ENCODE results near the gene ATP5ME.
"Not testable (repeated sequence)": the region's sequence is repeated elsewhere in the genome, so short reads cannot be mapped to it uniquely, and the experiment has no call there.

The ATP5ME gene

DNA sequence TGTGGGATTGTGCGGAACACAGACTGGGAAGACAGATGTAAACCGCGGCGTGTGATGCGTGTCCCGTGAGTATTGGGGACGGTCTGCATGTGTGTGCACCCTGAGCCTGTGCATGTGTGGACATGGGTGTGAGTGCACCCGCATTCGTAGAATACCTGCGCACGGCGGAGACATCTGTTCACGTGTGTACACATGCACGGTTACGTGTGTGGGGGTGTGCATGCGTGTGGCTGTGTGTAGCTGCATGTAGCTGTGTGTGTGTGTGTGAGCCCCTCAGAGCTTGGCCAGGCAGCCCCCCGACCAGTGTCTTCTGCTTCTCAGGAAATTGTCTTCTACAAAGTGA lies 19.6 kb downstream of the ATP5ME start:
- DNase-seq (ENCODE audit: low spot score): no peak

DNA sequence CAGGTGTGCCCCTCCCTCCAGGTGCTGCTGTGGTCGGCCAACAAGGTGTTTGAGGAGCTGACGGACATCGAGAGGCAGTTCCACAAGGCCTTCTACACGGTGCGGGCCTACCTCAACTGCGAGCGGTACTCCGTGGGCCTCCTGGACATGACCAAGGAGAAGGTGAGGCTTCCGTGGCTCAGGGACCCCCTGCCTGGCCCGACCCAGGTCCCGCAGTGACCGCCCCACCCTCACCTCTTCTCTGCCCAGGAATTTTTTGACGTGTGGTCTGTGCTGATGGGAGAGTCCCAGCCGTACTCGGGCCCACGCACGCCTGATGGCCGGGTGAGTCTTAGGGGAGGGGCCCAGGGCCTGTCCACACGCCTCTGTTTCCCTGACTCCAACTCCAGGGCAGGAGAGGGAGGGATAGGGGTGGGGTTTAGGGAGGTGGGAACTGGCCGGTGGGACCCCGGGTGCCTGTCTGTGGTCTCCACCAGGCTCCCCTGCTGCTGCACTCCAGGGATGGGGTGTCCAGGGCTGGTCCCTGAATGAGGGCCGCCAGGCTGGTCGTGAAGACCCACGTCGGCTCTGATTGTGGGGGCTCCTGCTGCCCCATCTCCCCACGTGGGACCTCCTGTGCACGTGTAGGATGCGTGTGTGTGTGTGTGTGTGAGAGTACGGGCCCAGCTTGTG lies 20.1 kb downstream of the ATP5ME start:
- no peak for DNase-seq (ENCODE audit: low spot score)

DNA sequence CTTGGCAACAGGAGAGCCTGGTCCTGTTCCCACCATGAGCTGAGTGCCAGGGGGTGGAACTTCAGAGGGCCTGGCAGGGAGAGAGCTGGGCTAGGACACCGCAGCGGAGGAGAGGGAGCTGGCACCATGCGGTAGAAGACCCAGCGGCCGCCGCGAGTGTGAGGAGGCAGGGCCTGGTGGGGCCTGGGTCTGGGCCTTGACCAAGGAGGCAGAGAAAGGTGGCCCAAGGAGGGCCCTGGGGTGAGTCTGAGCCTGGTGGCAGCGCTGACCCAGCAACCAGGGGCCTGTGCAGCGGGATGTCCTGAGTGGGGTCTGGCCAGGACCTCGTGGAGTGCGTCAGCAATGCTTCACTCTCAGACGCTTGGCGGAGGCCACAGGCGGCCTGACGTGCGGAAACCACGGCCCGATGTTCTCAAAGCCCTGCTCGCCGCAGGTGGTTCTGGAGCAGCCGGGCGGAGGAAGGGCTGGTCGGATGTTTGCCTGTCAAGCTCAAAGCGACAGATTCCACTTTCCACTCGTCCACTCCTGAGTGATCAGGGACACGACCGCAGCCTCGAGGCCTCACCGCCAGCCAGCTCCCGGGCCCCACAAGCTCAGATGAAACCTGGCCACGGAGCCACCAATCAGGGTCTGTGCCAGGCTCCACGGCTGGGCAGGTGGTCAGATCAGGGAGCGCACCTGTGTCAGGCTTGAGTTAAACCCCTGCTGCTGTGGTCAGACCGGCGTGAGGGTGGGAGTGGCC lies 20.8 kb downstream of the ATP5ME start:
- no peak for DNase-seq (ENCODE audit: low spot score)

DNA sequence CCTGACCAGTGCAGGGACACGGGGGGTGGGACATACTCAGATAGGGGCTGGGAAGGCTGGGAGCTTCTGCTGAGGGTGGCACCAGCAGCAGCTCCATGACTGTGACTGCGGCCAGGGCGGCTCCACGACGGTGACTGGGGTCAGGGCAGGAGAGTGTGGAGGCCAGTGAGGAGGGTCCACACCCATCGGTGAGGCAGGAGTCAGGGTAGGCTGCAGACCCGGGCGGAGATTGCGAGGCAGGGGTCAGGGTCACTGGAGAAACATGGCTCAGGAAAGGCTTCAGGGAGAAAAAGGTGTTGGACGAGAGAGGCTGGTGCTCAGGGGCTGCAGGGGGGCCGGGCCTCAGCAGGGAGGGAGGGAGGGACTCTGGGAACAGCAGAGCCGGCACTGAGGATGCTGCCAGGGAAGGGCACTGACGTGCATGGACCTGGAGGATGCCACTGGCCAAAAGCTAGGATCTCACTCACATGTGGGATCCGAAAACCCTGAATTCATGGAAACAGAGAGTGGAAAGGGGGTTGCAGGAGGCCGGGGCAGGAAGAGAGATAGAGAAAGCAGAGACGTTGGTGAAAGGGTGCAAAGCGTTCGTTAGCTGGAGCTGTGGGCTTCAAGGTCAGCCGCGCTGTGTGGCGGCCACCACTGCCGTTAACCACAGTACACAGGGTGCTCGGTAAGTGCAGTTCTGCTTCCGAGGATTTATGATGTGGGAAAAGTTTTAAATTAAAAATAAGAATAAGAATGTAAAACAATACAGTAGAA lies 22.0 kb downstream of the ATP5ME start:
- DNase-seq (ENCODE audit: low spot score): no peak

DNA sequence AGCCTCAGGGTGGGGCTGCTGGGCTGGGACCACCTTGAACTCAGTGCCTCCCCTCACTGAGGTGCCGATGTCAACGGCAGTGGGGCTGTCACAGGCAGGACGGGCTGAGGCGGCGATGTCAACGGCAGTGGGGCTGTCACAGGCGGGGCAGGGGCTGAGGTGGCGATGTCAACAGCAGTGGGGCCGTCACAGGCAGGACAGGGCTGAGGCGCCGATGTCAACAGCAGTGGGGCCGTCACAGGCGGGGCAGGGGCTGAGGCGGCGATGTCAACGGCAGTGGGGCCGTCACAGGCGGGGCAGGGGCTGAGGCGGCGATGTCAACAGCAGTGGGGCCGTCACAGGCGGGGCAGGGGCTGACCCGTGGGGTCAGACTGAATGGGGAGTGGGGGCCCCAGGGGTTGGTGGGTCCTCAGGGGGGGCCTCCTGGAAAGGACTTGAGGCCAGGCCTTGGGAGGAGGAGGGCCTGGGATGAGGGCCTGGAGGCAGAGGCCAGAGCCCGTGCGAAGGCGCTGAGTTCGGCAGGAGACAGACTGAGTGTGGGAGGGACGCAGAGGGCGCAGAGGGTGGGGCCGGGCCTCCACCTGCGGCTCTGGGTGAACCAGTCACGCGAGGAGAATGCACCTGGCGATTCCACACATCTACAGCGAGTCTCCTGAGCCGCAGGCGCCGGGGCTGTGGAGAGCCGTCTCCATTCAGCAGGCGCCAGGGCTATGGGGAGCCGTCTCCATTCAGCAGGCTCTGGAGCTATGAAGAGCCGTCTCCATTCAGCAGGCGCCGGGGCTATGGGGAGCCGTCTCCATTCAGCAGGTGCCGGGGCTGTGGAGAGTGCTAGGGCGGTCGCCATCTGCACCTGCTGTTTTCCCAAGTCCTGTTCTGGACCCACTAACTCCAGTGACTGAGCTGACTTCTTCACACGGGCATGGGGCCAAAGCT lies 22.9 kb downstream of the ATP5ME start:
- no peak for DNase-seq (ENCODE audit: low spot score)

DNA sequence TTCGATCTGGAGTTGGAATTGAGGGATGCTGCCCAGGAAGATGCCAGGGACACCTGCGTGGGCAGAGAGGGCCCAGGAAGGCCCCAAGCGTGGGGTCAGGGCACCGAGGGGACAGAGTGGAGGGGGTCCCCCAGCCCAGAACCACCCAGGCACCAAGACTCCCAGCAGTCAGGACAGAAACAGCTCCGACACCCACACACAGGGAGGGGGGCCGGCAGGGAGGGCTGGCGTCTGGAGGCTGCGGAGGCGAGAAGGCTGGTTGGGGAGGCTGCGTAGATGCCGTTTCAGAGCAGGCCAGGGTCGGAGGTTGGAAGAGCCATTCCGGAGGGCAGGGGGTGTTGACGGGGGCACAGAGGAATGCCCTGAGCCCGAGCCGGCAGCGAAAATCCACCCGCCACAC lies 23.6 kb downstream of the ATP5ME start:
- no peak for DNase-seq (ENCODE audit: low spot score)

DNA sequence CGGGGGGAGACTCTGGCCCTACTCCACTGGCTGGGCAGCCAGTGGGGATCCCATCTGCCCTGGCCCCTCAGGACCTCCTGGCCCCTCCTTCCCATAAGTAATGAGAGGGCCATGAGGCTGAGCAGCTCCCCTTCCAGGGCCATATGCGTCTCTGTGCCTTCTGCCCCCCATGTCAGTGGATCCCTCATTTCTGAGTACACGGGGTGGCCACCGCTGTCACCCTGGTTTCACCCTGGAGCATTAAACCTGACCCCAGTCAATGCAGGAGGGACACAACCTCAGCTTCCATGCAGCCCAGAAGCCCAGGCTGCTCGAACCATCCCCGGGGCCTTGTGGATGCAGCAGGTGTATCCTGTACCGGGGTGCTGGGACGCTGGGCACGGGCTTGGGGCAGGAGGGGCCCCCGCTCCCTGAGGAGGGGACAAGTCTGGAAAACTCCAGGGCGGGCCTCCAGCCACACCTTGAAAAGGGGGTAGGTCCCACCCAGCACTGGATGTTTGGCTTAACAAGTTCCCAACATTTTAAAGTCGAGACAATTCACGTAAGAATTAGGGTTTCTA lies 24.2 kb downstream of the ATP5ME start:
- DNase-seq (ENCODE audit: low spot score): no peak

DNA sequence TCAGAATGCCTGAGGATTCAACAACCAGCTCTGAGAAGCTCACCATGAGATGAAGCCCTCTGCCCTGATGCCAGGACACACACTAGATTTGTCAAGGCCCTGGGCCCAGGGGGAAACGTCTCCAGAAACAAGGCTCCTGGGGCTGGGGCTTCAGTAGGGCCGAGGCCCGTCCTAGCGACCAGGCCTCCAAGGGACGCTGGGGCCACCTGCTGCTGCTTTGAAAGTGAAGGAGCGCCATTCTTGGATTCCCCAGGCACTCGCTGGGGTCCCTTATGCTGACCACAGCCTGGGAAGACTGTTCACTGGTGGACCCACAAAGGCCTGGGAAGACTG lies 24.8 kb downstream of the ATP5ME start:
- no peak for DNase-seq (ENCODE audit: low spot score)

DNA sequence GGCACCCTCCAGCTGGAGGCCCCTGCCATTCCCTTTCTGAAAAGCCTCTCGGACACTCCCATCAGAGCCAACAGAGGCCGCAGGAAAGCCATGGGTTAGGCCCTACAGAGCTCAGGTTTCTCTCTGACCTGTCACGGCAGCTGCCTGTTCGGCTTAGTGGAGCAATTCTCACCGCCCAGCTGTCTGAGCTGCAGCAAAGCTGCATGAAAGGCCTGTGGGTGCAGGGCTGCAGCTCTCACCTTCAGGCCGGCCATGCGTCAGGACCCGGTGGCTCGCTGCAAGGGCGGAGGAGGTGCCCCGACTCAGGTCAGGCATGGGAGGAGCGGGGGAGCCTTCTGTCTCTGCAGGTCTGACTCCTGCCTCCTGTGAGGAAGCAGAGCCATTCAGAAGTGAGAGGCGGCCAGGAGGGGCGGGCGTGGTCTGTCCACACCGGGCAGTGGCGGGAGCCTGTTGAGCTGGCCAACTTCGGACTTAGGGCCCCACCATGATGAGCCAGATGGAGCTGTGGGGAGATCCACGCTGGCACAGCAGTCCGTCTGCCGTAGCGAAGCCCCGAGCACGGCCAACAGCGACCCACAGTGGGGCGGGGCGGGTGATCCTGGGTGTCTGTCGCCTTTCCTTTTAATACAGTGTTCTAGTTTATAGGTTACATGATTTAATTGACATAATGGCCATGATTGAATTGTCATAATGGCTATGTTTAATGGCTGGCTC lies 25.3 kb downstream of the ATP5ME start:
- no peak for DNase-seq (ENCODE audit: low spot score)

DNA sequence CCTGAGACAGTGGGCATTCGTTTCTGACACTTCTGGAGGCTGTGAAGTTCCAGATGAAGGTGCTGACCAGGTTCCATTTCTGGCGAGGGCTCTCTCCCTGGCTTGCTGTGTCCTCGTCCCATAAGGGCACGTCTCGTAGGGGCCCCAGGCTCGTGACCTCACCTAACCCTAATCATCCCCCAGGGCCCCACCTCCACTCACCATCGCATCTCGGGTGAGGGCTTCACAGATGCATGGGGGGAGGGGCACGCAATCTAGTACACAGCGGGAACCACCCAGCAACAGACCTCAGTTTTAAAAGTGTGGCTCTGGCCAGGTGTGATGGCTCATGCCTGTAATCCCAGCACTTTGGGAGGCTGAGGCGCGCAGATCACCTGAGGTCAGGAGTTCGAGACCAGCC lies 26.6 kb downstream of the ATP5ME start:
- DNase-seq (ENCODE audit: low spot score): no peak

DNA sequence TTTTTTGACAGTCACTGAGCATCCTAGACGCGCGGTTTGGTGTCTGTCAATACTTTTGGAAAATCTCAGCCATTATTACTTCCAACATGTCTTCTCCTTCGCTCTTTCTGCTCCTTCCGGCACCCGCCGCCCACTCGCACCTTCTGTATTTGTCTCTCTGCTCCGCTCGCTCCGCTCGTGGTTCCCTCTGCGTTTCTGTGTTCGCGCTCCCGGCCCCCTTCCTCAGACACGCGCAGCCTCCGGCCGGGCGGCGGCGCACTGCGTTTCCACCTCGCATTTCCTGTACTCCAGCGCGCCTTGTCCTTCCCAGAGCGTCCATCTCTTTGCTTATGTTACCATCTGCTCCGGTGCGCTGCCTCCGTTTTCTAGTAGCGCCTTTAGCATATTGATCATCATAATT lies 27.6 kb downstream of the ATP5ME start:
- no peak for DNase-seq (ENCODE audit: low spot score)

DNA sequence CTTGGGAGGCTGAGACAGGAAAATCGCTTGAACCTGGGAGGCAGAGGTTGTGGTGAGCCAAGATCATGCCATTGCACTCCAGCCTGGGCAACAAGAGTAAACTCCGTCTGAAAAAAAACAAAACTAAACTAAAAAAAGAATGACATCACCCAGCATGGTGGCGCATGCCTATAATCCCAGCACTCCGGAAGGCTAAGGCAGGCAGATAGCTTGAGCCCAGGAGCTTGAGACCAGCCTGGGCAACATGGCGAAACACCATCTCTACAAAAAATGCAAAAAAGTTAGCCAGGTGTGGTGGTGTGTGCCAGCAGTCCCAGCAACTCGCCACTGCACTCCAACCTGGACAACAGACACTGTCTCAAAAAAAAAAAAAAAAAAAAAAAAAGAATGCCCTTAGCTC lies 31.7 kb downstream of the ATP5ME start:
- DNase-seq (ENCODE audit: low spot score): not testable (repeated sequence)

DNA sequence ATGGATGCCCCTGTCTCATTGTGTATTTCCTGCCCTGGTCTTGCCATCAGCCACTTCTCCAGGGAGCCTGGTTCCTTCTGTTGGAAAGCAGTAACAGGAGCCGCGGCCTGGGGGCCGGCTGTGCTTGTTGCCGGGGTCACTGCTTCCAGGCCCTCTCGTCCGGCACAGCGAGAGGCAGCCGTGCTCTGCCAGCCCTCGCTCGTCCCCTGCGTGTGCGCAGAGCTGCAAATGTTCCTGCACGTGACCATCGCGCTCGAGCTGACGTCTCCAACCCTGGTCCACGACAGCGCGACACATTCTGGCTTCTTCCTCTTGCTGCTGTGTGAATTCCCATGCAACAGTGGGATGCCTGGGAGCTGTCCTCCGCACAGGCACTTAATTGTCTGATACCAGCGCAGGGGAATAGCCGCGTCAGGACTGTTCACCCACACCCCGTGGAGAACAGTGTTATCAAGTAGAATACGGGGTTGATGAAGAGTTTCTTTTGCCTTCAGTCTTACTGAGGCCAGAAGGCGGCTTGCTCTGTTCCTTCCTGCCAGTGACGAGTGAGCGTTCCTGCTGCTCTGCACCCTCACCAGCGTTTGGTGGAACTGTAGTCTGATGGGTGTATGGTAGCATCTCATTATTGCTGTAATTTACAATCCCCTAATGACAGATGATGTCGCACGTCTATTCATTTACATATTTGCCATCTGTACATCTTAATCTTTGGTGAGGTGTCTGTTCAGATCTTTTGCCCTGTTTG lies 36.4 kb downstream of the ATP5ME start:
- no peak for DNase-seq (ENCODE audit: low spot score)

DNA sequence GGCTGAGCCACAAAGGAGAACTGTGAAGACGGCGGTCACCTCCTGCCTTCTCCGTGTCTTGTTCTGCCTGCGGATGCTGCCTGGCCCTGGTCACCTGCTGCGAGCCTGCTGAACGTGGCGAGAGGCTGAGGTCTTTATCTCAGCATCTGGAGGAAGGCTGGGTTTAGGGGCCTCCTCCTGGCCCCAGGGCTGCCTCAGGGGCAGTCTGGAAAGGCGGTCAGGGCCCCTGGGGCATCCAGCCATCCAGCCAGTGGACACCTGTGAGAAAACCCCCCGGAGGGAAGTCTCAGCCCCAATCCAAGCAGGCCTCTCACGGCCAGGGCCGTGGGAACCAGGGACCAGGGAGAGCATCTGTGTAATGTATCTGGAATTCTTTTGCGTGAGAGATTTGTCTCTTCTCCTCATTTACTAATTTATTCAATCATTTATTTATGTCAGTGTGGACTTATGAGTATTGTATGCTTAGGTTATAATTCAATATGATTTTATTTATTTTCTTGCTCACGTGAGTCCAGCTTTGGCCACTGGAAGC lies 37.4 kb downstream of the ATP5ME start:
- no peak for DNase-seq (ENCODE audit: low spot score)

DNA sequence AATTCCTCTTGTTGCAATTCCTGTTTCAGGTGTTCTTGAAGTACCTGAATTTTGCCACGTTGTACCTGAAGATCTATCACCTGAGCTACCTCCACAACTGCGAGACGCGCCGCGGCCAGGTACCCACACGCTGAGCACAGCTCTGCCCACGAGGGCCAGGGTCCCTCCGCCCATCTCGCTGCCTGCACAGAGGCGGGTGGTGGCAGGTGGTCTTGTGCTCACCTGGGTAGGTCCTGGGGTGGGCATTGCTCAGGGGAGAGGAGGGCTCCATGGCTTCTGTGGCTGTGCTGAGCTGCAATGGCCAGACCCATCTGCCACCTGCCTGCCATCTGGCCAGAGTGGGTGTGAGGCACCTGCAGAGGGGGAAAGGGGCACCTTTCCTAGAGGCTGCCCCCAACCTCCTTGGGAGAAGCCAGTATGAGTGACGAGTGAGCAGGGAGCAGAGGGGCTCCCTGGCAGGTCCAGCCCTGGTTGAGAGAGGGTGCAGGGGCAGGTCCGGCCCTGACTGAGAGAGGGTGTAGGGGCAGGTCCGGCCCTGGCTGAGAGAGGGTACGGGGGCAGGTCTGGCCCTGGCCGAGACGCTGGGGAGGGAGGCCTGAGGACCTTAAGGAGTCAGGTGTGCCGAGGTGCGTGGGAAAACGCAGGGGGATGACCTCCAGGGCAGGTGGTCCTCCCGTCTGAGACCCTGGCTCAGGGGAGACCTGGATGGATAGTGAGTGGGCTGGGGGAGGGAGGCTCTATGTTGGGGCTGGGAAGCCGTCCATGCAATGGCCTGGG lies 38.0 kb downstream of the ATP5ME start:
- DNase-seq (ENCODE audit: low spot score): no peak

DNA sequence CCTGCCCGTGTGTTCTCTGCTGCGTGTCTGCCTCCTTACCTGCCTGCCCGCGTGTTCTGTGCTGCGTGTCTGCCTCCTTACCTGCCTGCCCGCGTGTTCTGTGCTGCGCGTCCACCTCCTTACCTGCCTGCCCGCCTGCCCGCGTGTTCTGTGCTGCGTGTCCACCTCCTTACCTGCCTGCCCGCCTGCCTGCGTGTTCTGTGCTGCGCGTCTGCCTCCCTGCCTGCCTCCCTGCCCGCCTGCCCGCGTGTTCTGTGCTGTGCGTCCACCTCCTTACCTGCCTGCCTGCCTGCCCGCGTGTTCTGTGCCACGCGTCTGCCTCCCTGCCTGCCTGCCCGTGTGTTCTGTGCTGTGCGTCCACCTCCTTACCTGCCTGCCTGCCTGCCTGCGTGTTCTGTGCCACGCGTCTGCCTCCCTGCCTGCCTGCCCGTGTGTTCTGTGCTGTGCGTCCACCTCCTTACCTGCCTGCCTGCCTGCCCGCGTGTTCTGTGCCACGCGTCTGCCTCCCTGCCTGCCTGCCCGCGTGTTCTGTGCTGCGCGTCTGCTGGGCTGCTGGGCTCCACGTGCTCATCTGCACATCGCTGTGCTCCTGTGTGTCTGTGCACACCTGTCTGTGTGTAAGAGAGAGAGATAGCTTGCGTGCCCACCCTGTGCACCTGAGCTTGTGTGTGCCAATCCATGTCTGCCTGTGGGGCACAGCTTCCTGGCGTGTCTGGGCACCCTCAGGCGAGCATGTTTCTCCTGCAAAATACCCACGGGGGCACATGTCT lies 38.8 kb downstream of the ATP5ME start:
- DNase-seq (ENCODE audit: low spot score): not testable (repeated sequence)

DNA sequence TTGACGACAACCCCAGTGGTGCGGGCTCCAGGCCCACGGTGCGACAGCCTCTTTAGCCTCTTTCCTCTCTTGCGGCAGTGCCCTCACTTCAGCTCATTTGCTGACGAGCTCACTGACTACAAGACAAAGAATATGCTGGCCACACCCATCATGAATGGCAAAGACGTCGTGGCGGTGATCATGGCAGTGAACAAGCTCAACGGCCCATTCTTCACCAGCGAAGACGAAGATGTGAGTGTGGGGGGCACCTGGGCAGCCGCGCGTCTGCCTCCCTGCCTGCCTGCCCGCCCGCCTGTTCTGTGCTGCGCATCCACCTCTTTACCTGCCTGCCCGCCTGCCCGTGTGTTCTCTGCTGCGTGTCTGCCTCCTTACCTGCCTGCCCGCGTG lies 39.5 kb downstream of the ATP5ME start:
- DNase-seq (ENCODE audit: low spot score): no peak

DNA sequence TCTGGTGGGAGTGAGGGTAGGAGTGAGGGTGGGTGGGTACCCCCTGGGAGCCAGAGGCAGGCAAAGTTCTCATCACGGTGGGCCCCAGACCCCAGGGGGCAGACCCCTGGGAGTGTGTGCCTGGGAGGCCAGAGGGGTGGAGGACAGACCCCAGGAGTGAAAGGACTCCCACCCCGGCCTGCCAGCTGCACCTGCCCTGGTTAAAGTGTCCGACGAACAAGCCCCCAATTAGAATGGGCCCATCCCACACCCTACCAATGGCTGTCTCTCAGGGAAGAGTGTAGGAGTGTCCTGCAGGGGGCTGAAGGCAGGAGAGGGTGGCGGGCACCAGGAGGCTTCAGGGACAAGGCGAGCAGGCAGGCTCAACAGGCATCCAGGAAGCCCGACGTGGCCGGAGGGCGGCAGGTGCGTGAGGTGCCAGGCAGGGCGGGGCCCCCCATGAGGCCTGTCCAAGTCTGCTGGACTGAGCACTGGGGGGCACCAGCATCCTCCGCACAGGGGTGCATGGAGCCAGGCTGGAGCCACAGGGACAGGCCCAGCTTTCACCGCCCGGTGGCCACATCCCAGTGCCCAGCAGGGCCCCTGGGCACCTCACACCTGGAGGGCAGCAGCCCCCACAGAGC lies 40.0 kb downstream of the ATP5ME start:
- DNase-seq (ENCODE audit: low spot score): no peak
